Caco-2 (cell line): ENCODE results near the gene RNF144B. TPM values are rescaled to one million over a fixed set of nuclear protein-coding genes. Genes with fewer than 3 reads are reported as not detected.

Experiments
- BruUV-seq: library from RNA; stranded (reverse); fragments of 400-500 nt; replicated peaks from 2 replicates; lab custom pipeline; 2021; lab: Mats Ljungman, UMichigan
- CTCF ChIA-PET: fragments of 300-600 bp; sonication (Branson Sonifier 250); formaldehyde crosslinking; loops from one replicate; lab custom pipeline; 2022; ENCODE audit warnings: antibody characterized with exemption; lab: Charles Lee
- POLR2A ChIA-PET: fragments of 300-600 bp; sonication (Branson Sonifier 250); formaldehyde crosslinking; loops from one replicate; lab custom pipeline; 2022; ENCODE audit warnings: antibody characterized with exemption; lab: Charles Lee
- DNase-seq, 2 experiments: peaks; one replicate each; pipeline versions ENCODE4 v3.0.0 to v3.0.0-alpha.2; 2020 to 2022
- H3K27me3 ChIP-seq: replicated peaks from 2 replicates; pipeline ENCODE4 v1.6.0; 2011; ENCODE audit warnings: low read length; ENCODE audit not compliant: control insufficient read depth, insufficient read depth
- H3K36me3 ChIP-seq: 2 replicates; pipeline ENCODE4 v1.5.1; 2011; ENCODE audit warnings: low read length; ENCODE audit not compliant: control insufficient read depth, insufficient read depth
- H3K4me1 ChIP-seq: fragments of 250-450 bp; sonication (Bioruptor Pico); 2 replicates; pipeline ENCODE4 v1.5.1; 2020; ENCODE audit warnings: mild to moderate bottlenecking
- H3K4me3 ChIP-seq: 2 replicates; pipeline ENCODE4 v1.5.1; 2011; ENCODE audit warnings: low read depth, mild to moderate bottlenecking, control low read depth, low read length
- H3K9me3 ChIP-seq: fragments of 250-450 bp; sonication (Bioruptor Pico); 2 replicates; pipeline ENCODE4 v1.5.1; 2020; ENCODE audit warnings: mild to moderate bottlenecking, moderate library complexity
- H3K27ac Mint-ChIP-seq: one replicate; pipeline ENCODE4 v1.8.0; 2022; ENCODE audit warnings: mixed read lengths; ENCODE audit not compliant: unreplicated experiment
- H3K27me3 Mint-ChIP-seq: one replicate; pipeline ENCODE4 v1.8.0; 2022; ENCODE audit warnings: mixed read lengths; ENCODE audit not compliant: insufficient read depth, unreplicated experiment
- H3K36me3 Mint-ChIP-seq: one replicate; pipeline ENCODE4 v1.8.0; 2022; ENCODE audit warnings: mild to moderate bottlenecking, mixed read lengths; ENCODE audit not compliant: insufficient read depth, unreplicated experiment
- H3K4me1 Mint-ChIP-seq: one replicate; pipeline ENCODE4 v1.8.0; 2022; ENCODE audit warnings: low read depth, mixed read lengths; ENCODE audit not compliant: unreplicated experiment
- H3K4me3 Mint-ChIP-seq: one replicate; pipeline ENCODE4 v1.8.0; 2022; ENCODE audit warnings: mild to moderate bottlenecking, moderate library complexity, mixed read lengths; ENCODE audit not compliant: unreplicated experiment
- H3K9me3 Mint-ChIP-seq: one replicate; pipeline ENCODE4 v1.8.0; 2022; ENCODE audit warnings: mixed read lengths; ENCODE audit not compliant: unreplicated experiment
- intact Hi-C: fragments of 100-400 bp; cut with micrococcal nuclease; formaldehyde crosslinking; loops from one replicate; pipeline ENCODE4 v1.10.0; 2022; ENCODE audit not compliant: unreplicated experiment
- total RNA-seq: library from RNA; stranded (reverse); gene quantifications from 2 replicates; pipeline ENCODE4 v1.2.3, GENCODE V29; 2022
- TF ChIP-seq, protein P1 (sequence below), 2 experiments: fragments of 200-600 bp in 1 of 2; IDR thresholded peaks; 1 replicate in 1 of 2; 2 replicates in 1 of 2; pipeline versions ENCODE4 v1.5.1 to v1.8.0; 2011 to 2022; ENCODE audit warnings: antibody characterized with exemption in 1 of 2, control low read depth in 1 of 2, inconsistent platforms in 1 of 2, low read depth in 1 of 2, low read length in 1 of 2, mild to moderate bottlenecking in 1 of 2, moderate library complexity in 1 of 2; ENCODE audit not compliant: insufficient read depth in 1 of 2, severe bottlenecking in 1 of 2, unreplicated experiment in 1 of 2

Gene RNF144B
- total RNA-seq, 1 experiment from 2014 or later: 0.39 TPM

- POLR2A ChIA-PET: no interaction called here
- TF ChIP-seq, protein P1, sequence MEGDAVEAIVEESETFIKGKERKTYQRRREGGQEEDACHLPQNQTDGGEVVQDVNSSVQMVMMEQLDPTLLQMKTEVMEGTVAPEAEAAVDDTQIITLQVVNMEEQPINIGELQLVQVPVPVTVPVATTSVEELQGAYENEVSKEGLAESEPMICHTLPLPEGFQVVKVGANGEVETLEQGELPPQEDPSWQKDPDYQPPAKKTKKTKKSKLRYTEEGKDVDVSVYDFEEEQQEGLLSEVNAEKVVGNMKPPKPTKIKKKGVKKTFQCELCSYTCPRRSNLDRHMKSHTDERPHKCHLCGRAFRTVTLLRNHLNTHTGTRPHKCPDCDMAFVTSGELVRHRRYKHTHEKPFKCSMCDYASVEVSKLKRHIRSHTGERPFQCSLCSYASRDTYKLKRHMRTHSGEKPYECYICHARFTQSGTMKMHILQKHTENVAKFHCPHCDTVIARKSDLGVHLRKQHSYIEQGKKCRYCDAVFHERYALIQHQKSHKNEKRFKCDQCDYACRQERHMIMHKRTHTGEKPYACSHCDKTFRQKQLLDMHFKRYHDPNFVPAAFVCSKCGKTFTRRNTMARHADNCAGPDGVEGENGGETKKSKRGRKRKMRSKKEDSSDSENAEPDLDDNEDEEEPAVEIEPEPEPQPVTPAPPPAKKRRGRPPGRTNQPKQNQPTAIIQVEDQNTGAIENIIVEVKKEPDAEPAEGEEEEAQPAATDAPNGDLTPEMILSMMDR (IDR thresholded peaks at IDR 0.05; ENCODE audit: insufficient read depth in 1 of 2, low read depth in 1 of 2, low read length in 1 of 2, severe bottlenecking in 1 of 2, unreplicated experiment in 1 of 2): no peak
- no TSS peak for BruUV-seq
- Histone ChIP-seq H3K27me3 (no peaks in the 10 kb centered on the region), H3K36me3 (no peaks in the 10 kb centered on the region), H3K4me1 (no peaks in the 10 kb centered on the region), H3K9me3 (no peaks in the 10 kb centered on the region), H3K4me3 (no peak overlapping the region)
- CTCF ChIA-PET: no interaction called here
- no peak overlapping the region for H3K27ac Mint-ChIP-seq
- H3K36me3 Mint-ChIP-seq: no peaks in the 10 kb centered on the region
- H3K9me3 Mint-ChIP-seq: no peaks in the 10 kb centered on the region
- peaks cover 14% of the 10 kb centered on the region for H3K27me3 Mint-ChIP-seq
- no peak for DNase-seq
- no peak overlapping the region for H3K4me3 Mint-ChIP-seq
- intact Hi-C loops: no loop called here
- no peaks in the 10 kb centered on the region for H3K4me1 Mint-ChIP-seq
These were observed 122.9 kb downstream of the RNF144B start for GRCh38 chr6:18509871-18510643.

DNA sequence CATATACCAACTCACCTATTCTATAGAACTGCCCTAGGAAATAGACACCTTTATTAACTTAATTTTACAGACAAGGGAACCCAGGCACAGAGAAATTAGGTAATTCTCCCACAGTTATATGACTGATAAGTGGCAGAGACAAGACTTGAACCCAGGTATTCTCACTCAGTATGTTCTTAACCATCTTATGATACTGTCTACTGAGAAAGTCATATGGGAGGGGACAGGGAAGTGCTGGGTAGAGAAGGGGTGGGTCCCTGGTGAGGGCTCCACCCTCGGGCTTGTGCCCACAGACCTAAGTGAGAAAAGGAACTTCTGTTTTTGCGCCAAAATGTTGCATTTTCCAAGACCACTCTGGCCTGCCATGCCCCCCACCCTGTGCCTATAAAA, 123.5 kb downstream of the RNF144B start:
- Mint-ChIP-seq H3K27ac (no peak overlapping the region), H3K36me3 (no peaks in the 10 kb centered on the region), H3K27me3 (peaks cover 14% of the 10 kb centered on the region), H3K4me3 (no peak overlapping the region), H3K4me1 (no peaks in the 10 kb centered on the region), H3K9me3 (no peaks in the 10 kb centered on the region)
- Histone ChIP-seq H3K9me3 (no peaks in the 10 kb centered on the region), H3K4me1 (no peaks in the 10 kb centered on the region), H3K36me3 (no peaks in the 10 kb centered on the region), H3K4me3 (no peak overlapping the region), H3K27me3 (no peaks in the 10 kb centered on the region)
- intact Hi-C loops: no loop called here
- no peak for DNase-seq
- CTCF ChIA-PET: no interaction called here
- POLR2A ChIA-PET: no interaction called here
- TF ChIP-seq, protein P1 (IDR thresholded peaks at IDR 0.05; ENCODE audit: insufficient read depth in 1 of 2, low read depth in 1 of 2, low read length in 1 of 2, severe bottlenecking in 1 of 2, unreplicated experiment in 1 of 2): no peak
- BruUV-seq: no TSS peak

GRCh38 chr6:18511211-18511610, 124.1 kb downstream of the RNF144B start:
- ChIA-PET CTCF (no interaction called here), POLR2A (no interaction called here)
- intact Hi-C loops: no loop called here
- H3K27ac Mint-ChIP-seq: no peak overlapping the region
- no peaks in the 10 kb centered on the region for H3K4me1 Mint-ChIP-seq
- no peaks in the 10 kb centered on the region for H3K36me3 Mint-ChIP-seq
- no peaks in the 10 kb centered on the region for H3K36me3 ChIP-seq
- H3K4me1 ChIP-seq: no peaks in the 10 kb centered on the region
- no peaks in the 10 kb centered on the region for H3K9me3 Mint-ChIP-seq
- DNase-seq: no peak
- no TSS peak for BruUV-seq
- no peaks in the 10 kb centered on the region for H3K27me3 ChIP-seq
- TF ChIP-seq, protein P1 (IDR thresholded peaks at IDR 0.05; ENCODE audit: insufficient read depth in 1 of 2, low read depth in 1 of 2, low read length in 1 of 2, severe bottlenecking in 1 of 2, unreplicated experiment in 1 of 2): no peak
- H3K9me3 ChIP-seq: no peaks in the 10 kb centered on the region
- no peak overlapping the region for H3K4me3 Mint-ChIP-seq
- H3K4me3 ChIP-seq: no peak overlapping the region
- H3K27me3 Mint-ChIP-seq: peaks cover 14% of the 10 kb centered on the region
